WI38 (cell line): ENCODE measurements around the gene TDRD9.
A peak's percentile ranks its signal among the peaks of the same experiment; 100 is the strongest.
"Not testable (repeated sequence)": the region's sequence is repeated elsewhere in the genome, so short reads cannot be mapped to it uniquely, and the experiment has no call there.

ENCODE experiments used
- H3K4me3 ChIP-seq: 2 replicates; pipeline ENCODE4 v1.5.1; 2011; ENCODE audit warnings: low read depth, mild to moderate bottlenecking, control low read depth, low read length
- TF ChIP-seq, protein P1 (sequence below): IDR thresholded peaks from 2 replicates; pipeline ENCODE4 v1.5.1; 2012; ENCODE audit warnings: low read depth, mild to moderate bottlenecking, control low read depth, low read length

TDRD9 gene

DNA sequence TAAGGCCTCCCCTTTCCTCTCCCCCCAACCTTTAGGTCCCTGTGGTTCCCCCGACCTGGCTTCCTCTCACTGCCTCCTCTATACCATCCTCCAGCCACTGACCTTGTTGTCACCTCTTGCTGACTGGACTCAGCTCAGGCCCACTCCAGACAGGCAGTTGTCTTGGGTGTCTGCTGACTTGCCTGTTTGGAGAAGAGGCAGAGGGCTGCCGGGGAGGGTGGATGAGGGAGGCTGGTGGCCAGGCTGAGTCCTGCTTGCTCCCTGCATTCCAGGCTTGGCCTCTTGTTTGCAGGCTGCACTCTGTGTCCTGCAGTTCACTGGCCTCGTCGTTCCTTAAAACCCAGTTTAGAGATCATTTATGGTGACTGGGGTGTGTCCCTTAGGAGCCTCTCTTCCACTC lies 45.1 kb downstream of the TDRD9 start:
- H3K4me3 ChIP-seq: no peak overlapping the region
- TF ChIP-seq, protein P1, sequence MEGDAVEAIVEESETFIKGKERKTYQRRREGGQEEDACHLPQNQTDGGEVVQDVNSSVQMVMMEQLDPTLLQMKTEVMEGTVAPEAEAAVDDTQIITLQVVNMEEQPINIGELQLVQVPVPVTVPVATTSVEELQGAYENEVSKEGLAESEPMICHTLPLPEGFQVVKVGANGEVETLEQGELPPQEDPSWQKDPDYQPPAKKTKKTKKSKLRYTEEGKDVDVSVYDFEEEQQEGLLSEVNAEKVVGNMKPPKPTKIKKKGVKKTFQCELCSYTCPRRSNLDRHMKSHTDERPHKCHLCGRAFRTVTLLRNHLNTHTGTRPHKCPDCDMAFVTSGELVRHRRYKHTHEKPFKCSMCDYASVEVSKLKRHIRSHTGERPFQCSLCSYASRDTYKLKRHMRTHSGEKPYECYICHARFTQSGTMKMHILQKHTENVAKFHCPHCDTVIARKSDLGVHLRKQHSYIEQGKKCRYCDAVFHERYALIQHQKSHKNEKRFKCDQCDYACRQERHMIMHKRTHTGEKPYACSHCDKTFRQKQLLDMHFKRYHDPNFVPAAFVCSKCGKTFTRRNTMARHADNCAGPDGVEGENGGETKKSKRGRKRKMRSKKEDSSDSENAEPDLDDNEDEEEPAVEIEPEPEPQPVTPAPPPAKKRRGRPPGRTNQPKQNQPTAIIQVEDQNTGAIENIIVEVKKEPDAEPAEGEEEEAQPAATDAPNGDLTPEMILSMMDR: no peak

DNA sequence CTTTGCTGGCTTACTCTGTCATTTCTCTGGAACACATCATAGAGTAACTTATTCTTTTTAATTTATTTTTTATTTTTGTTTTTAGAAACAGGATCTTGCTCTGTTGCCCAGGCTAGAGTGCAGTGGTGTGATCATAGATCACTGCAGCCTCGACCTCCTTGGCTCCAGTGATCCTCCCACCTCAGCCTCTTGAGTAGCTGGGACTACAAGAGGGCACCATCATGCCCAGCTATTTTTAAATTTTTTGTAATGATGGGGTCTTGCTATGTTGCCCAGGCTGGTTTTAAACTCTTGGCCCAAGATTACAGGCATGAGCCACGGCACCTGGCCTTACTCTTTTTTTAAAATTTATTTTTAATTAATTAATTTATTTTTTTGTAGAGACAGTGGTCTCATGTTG lies 46.3 kb downstream of the TDRD9 start:
- TF ChIP-seq, protein P1: no peak
- no peak overlapping the region for H3K4me3 ChIP-seq

DNA sequence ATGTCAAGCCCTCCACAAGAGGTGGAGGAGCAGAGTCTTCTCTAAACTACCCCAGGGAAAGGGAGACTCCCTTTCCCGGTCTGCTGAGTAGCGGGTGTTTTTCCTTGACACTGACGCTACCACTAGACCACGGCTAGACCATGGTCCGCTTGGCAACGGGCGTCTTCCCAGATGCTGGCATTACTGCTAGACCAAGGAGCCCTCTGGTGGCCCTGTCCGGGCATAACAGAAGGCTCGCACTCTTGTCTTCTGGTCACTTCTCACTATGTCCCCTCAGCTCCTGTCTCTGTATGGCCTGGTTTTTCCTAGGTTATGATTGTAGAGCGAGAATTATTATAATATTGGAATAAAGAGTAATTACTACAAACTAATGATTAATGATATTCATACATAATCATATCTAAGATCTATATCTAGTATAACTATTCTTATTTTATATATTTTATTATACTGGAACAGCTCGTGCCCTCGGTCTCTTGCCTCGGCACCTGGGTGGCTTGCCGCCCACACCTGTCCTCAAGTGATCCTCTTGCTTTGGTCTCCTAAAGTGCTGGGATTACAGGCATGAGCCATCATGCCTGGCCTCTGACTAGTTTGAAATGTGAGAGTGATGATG lies 52.5 kb downstream of the TDRD9 start:
- H3K4me3 ChIP-seq: not testable (repeated sequence)
- TF ChIP-seq, protein P1: peak; percentile 29; the same call in 1 of the 2 replicates

DNA sequence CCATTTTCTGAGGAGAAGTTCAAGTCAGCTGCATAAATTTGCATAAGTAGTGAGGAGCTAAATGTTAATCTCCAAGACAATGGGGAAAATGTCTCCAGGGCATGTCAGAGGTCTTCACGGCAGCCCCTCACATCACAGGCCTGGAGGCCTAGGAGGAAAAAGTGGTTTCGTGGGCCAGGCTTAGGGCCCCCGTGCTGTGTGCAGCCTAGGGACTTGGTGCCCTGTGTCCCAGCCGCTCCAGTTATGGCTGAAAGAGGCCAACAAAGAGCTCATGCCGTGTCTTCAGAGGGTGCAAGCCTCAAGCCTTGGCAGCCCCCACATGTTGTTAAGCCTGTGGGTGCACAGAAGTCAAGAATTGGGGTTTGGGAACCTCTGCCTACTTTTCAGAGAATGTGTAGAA lies 55.9 kb downstream of the TDRD9 start:
- no peak overlapping the region for H3K4me3 ChIP-seq
- TF ChIP-seq, protein P1: no peak

DNA sequence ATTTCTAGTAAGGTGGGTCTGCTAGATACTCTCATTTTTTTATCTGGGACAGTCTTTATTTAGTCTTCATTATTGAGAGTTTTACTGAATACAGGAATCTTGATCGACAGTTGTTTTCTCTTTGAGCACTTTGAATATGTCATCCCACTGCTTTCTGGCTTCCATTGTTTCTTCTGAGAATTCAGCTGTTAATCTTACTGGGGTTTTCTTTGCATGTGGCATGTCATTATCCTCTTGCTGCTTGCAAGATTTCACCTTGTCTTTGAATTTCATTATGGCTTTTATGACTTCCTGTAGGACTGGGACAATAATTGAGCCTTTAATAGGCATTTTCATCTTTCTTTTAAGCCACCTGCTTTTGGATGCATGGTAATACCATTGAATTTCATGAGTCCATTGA lies 60.8 kb downstream of the TDRD9 start:
- no peak overlapping the region for H3K4me3 ChIP-seq
- TF ChIP-seq, protein P1: no peak

DNA sequence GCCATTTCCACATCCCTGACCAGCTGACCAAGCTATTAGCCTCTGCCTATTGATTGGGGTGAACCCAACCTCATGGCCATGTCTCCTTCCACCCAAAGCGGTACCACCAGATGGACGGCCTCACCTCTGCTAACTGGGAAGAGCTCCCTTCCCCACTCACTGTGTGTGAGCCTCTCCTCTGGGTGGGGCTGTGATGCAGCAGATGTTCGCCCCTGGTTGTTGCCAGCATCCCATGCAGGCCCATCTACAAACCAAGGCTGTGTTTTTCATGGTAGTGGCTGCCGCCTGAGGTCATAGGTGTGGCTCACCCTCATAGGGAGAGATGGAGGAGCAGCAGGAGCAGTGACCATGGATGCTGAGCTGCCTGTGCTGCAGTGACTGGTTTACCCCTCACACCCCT lies 61.7 kb downstream of the TDRD9 start:
- TF ChIP-seq, protein P1: no peak
- H3K4me3 ChIP-seq: no peak overlapping the region

DNA sequence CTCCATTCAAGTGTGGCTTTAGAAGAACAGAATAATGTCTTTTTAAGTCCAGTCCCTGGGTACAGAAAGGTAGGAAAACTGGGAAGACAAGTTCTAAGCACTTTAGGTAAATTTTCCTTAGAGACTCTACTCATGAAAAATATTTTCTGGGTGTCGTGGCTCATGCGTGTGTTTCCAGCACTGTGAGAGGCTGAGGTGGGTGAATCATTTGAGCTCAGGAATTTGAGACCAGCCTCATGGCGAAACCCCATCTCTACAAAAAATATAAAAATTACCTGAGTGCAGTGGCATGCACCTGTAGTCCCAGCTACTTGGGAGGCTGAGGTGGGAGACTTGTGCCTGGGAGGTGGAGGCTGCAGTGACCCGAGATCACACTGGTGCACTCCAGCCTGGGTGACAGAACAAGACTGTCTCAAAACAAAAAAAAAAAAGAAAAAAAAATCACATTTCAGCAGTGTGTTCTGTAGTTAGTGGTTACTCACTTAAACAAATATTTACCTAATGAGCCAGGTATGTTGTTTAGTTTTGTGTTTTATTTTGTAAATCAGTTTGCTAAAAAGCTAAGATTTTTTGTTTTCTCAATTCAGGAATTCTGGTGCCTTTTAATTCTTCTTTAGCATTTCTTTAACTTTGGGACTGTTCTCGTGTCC lies 66.4 kb downstream of the TDRD9 start:
- no peak overlapping the region for H3K4me3 ChIP-seq
- TF ChIP-seq, protein P1: no peak
